Activated CD8-positive, alpha-beta memory T cell treated with anti-CD3 and anti-CD28 coated beads, Interleukin-2, amount 50 U/mL, for 4 hours (primary cell): ENCODE results near the gene TCF25.
"Not testable (repeated sequence)": the region's sequence is repeated elsewhere in the genome, so short reads cannot be mapped to it uniquely, and the experiment has no call there.

Experiments used
- DNase-seq: peaks from one replicate; pipeline ENCODE4 v3.0.0-alpha.2; 2020

The TCF25 gene

GRCh38 chr16:89921131-89921701 is 47.8 kb downstream of the TCF25 start:
- no peak for DNase-seq

- DNase-seq, result no peak
Measured at GRCh38 chr16:89921702-89922476, 48.5 kb downstream of the TCF25 start.

GRCh38 chr16:89922477-89922883 is 49.1 kb downstream of the TCF25 start:
- DNase-seq, result peak; percentile 44

- no peak for DNase-seq
Measured at GRCh38 chr16:89922884-89923639, 49.7 kb downstream of the TCF25 start, which contains the start of gene TUBB3. Gene TUBB3, plus strand, starts transcription at chr16:89923342. Its CDS starts 60 bp downstream, at chr16:89923402.

- DNase-seq, result no peak
Measured at GRCh38 chr16:89923640-89924296, 50.4 kb downstream of the TCF25 start.

- DNase-seq, result no peak
Measured at GRCh38 chr16:89924297-89924924, 51.0 kb downstream of the TCF25 start.

- DNase-seq, result no peak
Measured at GRCh38 chr16:89924925-89925307, 51.5 kb downstream of the TCF25 start.

GRCh38 chr16:89925596-89926079 is 52.2 kb downstream of the TCF25 start:
- DNase-seq, result no peak

- DNase-seq, result no peak
Measured at GRCh38 chr16:89931305-89931896, 58.0 kb downstream of the TCF25 start.

GRCh38 chr16:89931964-89932363 is 58.6 kb downstream of the TCF25 start:
- no peak for DNase-seq

- not testable (repeated sequence) for DNase-seq
Measured at GRCh38 chr16:89934019-89934418, 60.6 kb downstream of the TCF25 start.

- no peak for DNase-seq
Measured at GRCh38 chr16:89934611-89935553, 61.5 kb downstream of the TCF25 start.

- DNase-seq, result not testable (repeated sequence)
Measured at GRCh38 chr16:89935620-89936019, 62.2 kb downstream of the TCF25 start.

- DNase-seq, result no peak
Measured at GRCh38 chr16:89936034-89936433, 62.6 kb downstream of the TCF25 start.

GRCh38 chr16:89936508-89936907 is 63.1 kb downstream of the TCF25 start:
- DNase-seq, result no peak

- DNase-seq, result no peak
Measured at GRCh38 chr16:89936981-89937380, 63.6 kb downstream of the TCF25 start.

- DNase-seq, result no peak
Measured at GRCh38 chr16:89938175-89938885, 64.9 kb downstream of the TCF25 start.

GRCh38 chr16:89944773-89945172 is 71.4 kb downstream of the TCF25 start:
- DNase-seq, result no peak

- DNase-seq, result no peak
Measured at GRCh38 chr16:89945654-89946053, 72.3 kb downstream of the TCF25 start.

GRCh38 chr16:89946515-89946914 is 73.1 kb downstream of the TCF25 start:
- no peak for DNase-seq
